Muscle of leg (tissue), 11 donors: ENCODE data around the gene RALGPS1. TPM values are rescaled to one million over a fixed set of nuclear protein-coding genes. Genes with fewer than 3 reads are reported as not detected.
A peak's percentile ranks its signal among the peaks of the same experiment; 100 is the strongest.

Experiments
- DNase-seq: peaks from one replicate; pipeline ENCODE4 v3.0.0; 2013
- H3K27ac ChIP-seq: one replicate; pipeline ENCODE4 v1.5.1; 2013; ENCODE audit warnings: mild to moderate bottlenecking, low read length, control low read depth
- H3K27me3 ChIP-seq: one replicate; pipeline ENCODE4 v1.6.1; 2013; ENCODE audit warnings: low read length; ENCODE audit not compliant: control insufficient read depth, insufficient read depth
- H3K36me3 ChIP-seq: one replicate; pipeline ENCODE4 v1.6.1; 2013; ENCODE audit warnings: low read length; ENCODE audit not compliant: control insufficient read depth, insufficient read depth
- H3K4me1 ChIP-seq: one replicate; pipeline ENCODE4 v1.6.1; 2013; ENCODE audit warnings: low read length; ENCODE audit not compliant: control insufficient read depth, insufficient read depth
- H3K4me3 ChIP-seq: one replicate; pipeline ENCODE4 v1.5.1; 2013; ENCODE audit warnings: low read length, control low read depth
- H3K9me3 ChIP-seq: replicated peaks from 2 replicates; pipeline ENCODE4 v1.6.1; 2013; ENCODE audit warnings: low read depth, low read length; ENCODE audit not compliant: control insufficient read depth
- WGBS: methylation state at CpG from one replicate; pipeline ENCODE4 v1.1.5; 2013; ENCODE audit warnings: missing lambda C conversion rate; ENCODE audit not compliant: insufficient coverage; 5-methylcytosine and 5-hydroxymethylcytosine counted together
- polyA plus RNA-seq, 8 donors: library from polyadenylated mRNA; unstranded; fragments of 120-200 nt; gene quantifications; one replicate each; pipeline versions ENCODE4 v1.2.1 to v1.2.3, GENCODE V29; 2013; ENCODE audit warnings: inconsistent platforms in 1 of 8, low replicate concordance in 1 of 8; ENCODE audit not compliant: insufficient read length in 8 of 8, insufficient read depth in 1 of 8
- total RNA-seq: library from RNA; stranded (reverse); fragments of 120-200 nt; gene quantifications from one replicate; pipeline ENCODE4 v1.2.4, GENCODE V29; 2013

RALGPS1 gene
- total and polyA plus RNA-seq, 9 donors, result 4.6 to 8.6 (median 7.2) TPM

- Histone ChIP-seq H3K27me3 (no peaks in the 10 kb centered on the region), H3K36me3 (no peaks in the 10 kb centered on the region), H3K9me3 (no peaks in the 10 kb centered on the region), H3K4me3 (no peak overlapping the region), H3K27ac (no peak overlapping the region), H3K4me1 (peaks cover 21% of the 10 kb centered on the region)
- DNase-seq, result no peak
- WGBS, result 100% methylated on average over 5 of the region's 8 CpGs
Observed at GRCh38 chr9:127081250-127082185, 166.9 kb downstream of the RALGPS1 start.

DNA sequence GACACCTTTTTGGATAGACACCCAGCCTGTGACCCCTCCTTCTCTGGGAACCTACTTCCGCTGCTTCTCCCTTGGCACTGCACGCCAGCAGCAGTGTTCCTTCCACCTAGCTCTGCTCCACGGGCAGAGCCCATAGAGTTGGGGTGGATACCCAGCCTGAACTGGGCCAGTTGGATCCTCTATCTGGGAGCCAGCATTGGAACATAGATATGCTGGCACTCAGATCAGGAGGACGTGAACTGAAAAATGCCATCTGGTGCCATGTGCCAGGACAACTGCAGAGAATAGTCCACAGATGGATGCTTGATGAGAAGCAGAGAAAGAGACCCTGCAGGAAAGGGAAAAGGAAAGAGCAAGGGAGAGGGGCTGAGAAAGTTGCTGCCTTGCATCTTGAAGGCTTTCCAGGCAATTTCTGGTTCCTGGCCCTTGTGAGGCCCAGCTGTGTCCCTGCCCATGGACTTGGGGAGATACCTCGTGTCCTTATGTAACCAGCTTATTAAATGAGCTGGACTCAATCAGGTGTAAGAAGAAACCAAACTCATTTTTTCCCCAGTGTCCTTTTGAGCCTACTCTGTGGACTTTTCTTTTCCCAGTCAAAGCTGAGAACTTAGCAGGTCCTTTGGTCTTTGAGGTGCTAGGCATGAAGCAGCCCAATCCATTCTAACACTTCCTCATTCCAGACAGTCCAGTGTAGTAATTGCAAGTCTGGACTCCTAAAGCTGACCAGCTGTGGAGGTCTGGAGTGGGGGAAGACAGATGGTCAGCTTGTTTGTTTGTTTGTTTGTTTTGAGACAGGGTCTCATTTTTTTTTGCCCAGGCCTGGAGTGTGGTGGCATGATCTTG is 168.8 kb downstream of the RALGPS1 start:
- Histone ChIP-seq H3K4me1 (peaks cover 12% of the 10 kb centered on the region), H3K36me3 (peaks cover 16% of the 10 kb centered on the region), H3K9me3 (no peaks in the 10 kb centered on the region), H3K4me3 (no peak overlapping the region), H3K27me3 (no peaks in the 10 kb centered on the region), H3K27ac (no peak overlapping the region)
- DNase-seq, result peak; percentile 58
- WGBS, result 57% methylated on average over 5 of the region's 5 CpGs

GRCh38 chr9:127084076-127085039 is 169.8 kb downstream of the RALGPS1 start:
- Histone ChIP-seq H3K36me3 (peaks cover 25% of the 10 kb centered on the region), H3K27ac (no peak overlapping the region), H3K9me3 (no peaks in the 10 kb centered on the region), H3K4me3 (no peak overlapping the region), H3K4me1 (peaks cover 15% of the 10 kb centered on the region), H3K27me3 (no peaks in the 10 kb centered on the region)
- 91% methylated on average over 7 of the region's 12 CpGs for WGBS
- DNase-seq, result no peak

DNA sequence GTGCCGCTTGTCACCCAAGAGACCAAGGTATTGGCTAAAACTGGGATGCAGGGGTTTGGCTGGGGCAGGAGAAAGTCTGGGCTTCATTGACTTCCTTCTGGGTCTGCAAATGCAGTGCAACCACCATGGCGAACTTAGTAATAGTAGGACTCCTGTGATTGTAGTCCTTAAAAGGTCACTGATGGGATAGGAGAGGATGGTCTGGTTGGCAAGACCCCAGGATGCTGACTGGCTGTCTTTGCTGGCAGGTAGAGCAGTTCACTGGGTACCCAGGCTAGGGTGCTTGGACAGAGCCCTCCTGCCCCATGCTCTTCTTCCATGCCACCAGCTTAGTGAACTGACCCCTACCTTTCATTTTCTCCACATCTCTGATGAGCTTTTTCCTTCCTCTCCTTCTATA is 170.6 kb downstream of the RALGPS1 start:
- Histone ChIP-seq H3K4me3 (no peak overlapping the region), H3K9me3 (no peaks in the 10 kb centered on the region), H3K27ac (no peak overlapping the region), H3K36me3 (peaks cover 28% of the 10 kb centered on the region), H3K27me3 (no peaks in the 10 kb centered on the region), H3K4me1 (peaks cover 15% of the 10 kb centered on the region)
- DNase-seq, result no peak
- 100% methylated on average over 2 of the region's 2 CpGs for WGBS

DNA sequence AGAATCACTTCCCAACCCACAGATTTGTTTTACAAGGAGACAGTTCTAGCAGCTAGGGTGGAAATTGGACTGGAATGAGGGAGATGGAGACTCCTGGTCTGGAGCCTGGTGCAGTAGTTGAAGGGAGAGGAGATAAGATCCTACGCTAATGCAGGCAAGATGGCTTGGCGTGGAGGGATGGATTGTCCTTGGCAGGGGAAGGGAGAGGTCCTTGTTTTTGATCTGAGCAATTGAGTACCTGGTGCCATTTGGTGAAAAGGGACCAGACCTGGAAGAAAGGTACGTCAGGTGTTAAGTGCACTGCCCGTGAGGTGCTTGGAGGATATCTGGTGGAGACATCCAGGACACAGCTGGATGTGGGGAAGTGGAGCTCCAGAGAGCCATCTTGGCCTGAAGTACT is 172.2 kb downstream of the RALGPS1 start:
- no peaks in the 10 kb centered on the region for H3K27me3 ChIP-seq
- H3K36me3 ChIP-seq, result peaks cover 42% of the 10 kb centered on the region
- 95% methylated on average over 4 of the region's 4 CpGs for WGBS

GRCh38 chr9:127087411-127087810 is 172.8 kb downstream of the RALGPS1 start:
- peaks cover 48% of the 10 kb centered on the region for H3K36me3 ChIP-seq
- 97% methylated on average over 4 of the region's 6 CpGs for WGBS

More for the DNA sequence above, 172.2 kb downstream of the RALGPS1 start:
- no peak overlapping the region for H3K4me3 ChIP-seq
- no peak for DNase-seq
- H3K4me1 ChIP-seq, result peaks cover 19% of the 10 kb centered on the region
- no peak overlapping the region for H3K27ac ChIP-seq
- no peaks in the 10 kb centered on the region for H3K9me3 ChIP-seq

GRCh38 chr9:127087836-127088235 is 173.3 kb downstream of the RALGPS1 start:
- H3K4me1 ChIP-seq, result peaks cover 22% of the 10 kb centered on the region
- H3K9me3 ChIP-seq, result no peaks in the 10 kb centered on the region
- no peak overlapping the region for H3K4me3 ChIP-seq
- WGBS, result 93% methylated on average over 6 of the region's 8 CpGs
- H3K27ac ChIP-seq, result no peak overlapping the region
- H3K27me3 ChIP-seq, result no peaks in the 10 kb centered on the region
- peaks cover 52% of the 10 kb centered on the region for H3K36me3 ChIP-seq
- no peak for DNase-seq

More at GRCh38 chr9:127087411-127087810, 172.8 kb downstream of the RALGPS1 start:
- no peak for DNase-seq
- Histone ChIP-seq H3K4me1 (peaks cover 24% of the 10 kb centered on the region), H3K4me3 (no peak overlapping the region), H3K9me3 (no peaks in the 10 kb centered on the region), H3K27ac (no peak overlapping the region), H3K27me3 (no peaks in the 10 kb centered on the region)

DNA sequence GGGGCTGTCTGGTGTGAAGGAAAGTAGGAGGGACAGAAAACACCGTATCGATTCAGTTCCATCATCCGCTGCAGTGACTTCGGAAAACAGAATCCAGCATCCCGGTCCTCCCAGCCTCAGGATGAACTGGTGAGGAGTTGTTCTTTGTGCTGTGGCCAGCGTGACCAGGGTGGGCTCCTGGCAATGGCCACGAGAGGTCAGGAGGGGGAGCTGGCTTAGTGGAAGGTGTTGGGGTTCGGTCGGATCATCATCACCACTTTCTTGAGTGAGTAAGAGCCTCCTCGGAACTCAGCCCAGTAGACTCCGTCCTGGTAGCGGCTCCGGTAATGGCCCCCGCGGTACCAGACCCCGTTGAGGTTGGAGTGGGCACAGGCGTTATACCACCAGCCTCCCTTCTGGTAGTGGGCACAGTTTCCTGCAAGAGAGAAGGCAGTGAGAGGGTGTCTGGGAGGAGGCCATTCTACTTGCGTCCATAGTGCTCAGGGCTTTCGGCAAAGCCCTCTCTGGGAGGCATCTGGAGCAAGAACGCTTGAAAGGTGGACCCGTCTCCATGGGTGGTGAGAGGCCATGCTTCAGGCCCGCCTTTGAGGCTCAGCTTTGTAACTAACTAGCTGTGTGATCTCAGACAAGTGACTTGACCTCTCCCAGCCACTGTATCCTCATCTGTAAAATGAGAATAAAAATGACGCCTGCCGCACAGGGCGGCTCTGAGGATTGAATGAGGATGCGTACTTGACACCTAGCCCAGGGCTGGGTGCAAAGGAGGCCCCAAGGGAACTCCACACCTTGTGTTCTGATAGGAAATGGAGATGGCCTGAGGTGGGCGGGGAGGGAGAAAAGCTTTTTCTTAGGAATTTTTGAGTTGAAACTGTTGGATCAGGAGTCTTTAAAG is 174.4 kb downstream of the RALGPS1 start:
- peaks cover 63% of the 10 kb centered on the region for H3K36me3 ChIP-seq
- peak overlapping the region; percentile 35 for H3K27ac ChIP-seq
- WGBS, result 91% methylated on average over 16 of the region's 27 CpGs
- no peaks in the 10 kb centered on the region for H3K27me3 ChIP-seq
- no peaks in the 10 kb centered on the region for H3K9me3 ChIP-seq
- H3K4me3 ChIP-seq, result no peak overlapping the region
- DNase-seq, result no peak
- peaks cover 12% of the 10 kb centered on the region for H3K4me1 ChIP-seq

GRCh38 chr9:127089631-127090081 is 175.1 kb downstream of the RALGPS1 start:
- WGBS, result 79% methylated on average over 6 of the region's 6 CpGs
- H3K27ac ChIP-seq, result no peak overlapping the region
- no peaks in the 10 kb centered on the region for H3K9me3 ChIP-seq
- peaks cover 12% of the 10 kb centered on the region for H3K4me1 ChIP-seq
- peaks cover 68% of the 10 kb centered on the region for H3K36me3 ChIP-seq
- peak; percentile 83 for DNase-seq
- H3K4me3 ChIP-seq, result no peak overlapping the region
- H3K27me3 ChIP-seq, result no peaks in the 10 kb centered on the region
